CD14-positive monocyte (primary cell): Measurements from ENCODE around the gene MACROD2. TPM values are rescaled to one million over a fixed set of nuclear protein-coding genes. Genes with fewer than 3 reads are reported as not detected.

Experiments used
- DNase-seq, 3 donors: peaks; one replicate each; pipeline ENCODE4 v3.0.0-alpha.2; 2011 to 2022
- H2AFZ ChIP-seq: 2 replicates; pipeline ENCODE4 v1.6.0; 2012; ENCODE audit warnings: mild to moderate bottlenecking, low read depth, low read length, inconsistent platforms; ENCODE audit not compliant: insufficient read depth, poor library complexity, severe bottlenecking
- H3K27ac ChIP-seq, 2 donors: 1 replicate in 1 of 2; 2 replicates in 1 of 2; pipeline ENCODE4 v1.5.1; 2012 to 2013; ENCODE audit warnings: low read length in 2 of 2, control low read depth in 1 of 2, inconsistent platforms in 1 of 2, low read depth in 1 of 2, mild to moderate bottlenecking in 1 of 2
- H3K27me3 ChIP-seq, 2 donors: one replicate each; pipeline versions ENCODE4 v1.6.0 to v1.6.1; 2011 to 2013; ENCODE audit warnings: low read length in 2 of 2; ENCODE audit not compliant: control insufficient read depth in 2 of 2, insufficient read depth in 2 of 2
- H3K36me3 ChIP-seq, 2 donors: replicated peaks in 1 of 2; 1 replicate in 1 of 2; 2 replicates in 1 of 2; pipeline versions ENCODE4 v1.5.1 to v1.6.1; 2012 to 2013; ENCODE audit warnings: low read length in 2 of 2, control low read depth in 1 of 2, inconsistent platforms in 1 of 2, mild to moderate bottlenecking in 1 of 2; ENCODE audit not compliant: insufficient read depth in 2 of 2, control insufficient read depth in 1 of 2
- H3K4me1 ChIP-seq, 2 donors: 1 replicate in 1 of 2; 2 replicates in 1 of 2; pipeline versions ENCODE4 v1.5.1 to v1.6.1; 2012 to 2013; ENCODE audit warnings: low read length in 2 of 2, control low read depth in 1 of 2, inconsistent platforms in 1 of 2, mild to moderate bottlenecking in 1 of 2, moderate library complexity in 1 of 2; ENCODE audit not compliant: insufficient read depth in 2 of 2, control insufficient read depth in 1 of 2
- H3K4me2 ChIP-seq: replicated peaks from 2 replicates; pipeline ENCODE3; 2012; ENCODE audit warnings: low read length, moderate library complexity, mild to moderate bottlenecking; ENCODE audit not compliant: poor library complexity, severe bottlenecking; ENCODE audit errors: extremely low read depth
- H3K4me3 ChIP-seq, 3 experiments: fragments of 200-600 bp in 1 of 3; sonication (generic) in 1 of 3; replicated peaks in 1 of 3; 1 replicate in 2 of 3; 2 replicates in 1 of 3; pipeline ENCODE4 v1.5.1; 2011 to 2013; ENCODE audit warnings: low read length in 3 of 3, mild to moderate bottlenecking in 3 of 3, control low read depth in 2 of 3, low read depth in 2 of 3, inconsistent platforms in 1 of 3, moderate library complexity in 1 of 3
- H3K79me2 ChIP-seq: 2 replicates; pipeline ENCODE4 v1.6.0; 2012; ENCODE audit warnings: mild to moderate bottlenecking, control low read depth, inconsistent platforms, low read length, moderate library complexity; ENCODE audit not compliant: insufficient read depth
- H3K9ac ChIP-seq: 2 replicates; pipeline ENCODE4 v1.6.0; 2017; ENCODE audit warnings: low read length, mild to moderate bottlenecking; ENCODE audit not compliant: insufficient read depth, poor library complexity, severe bottlenecking
- H3K9me3 ChIP-seq, 2 donors: replicated peaks in 1 of 2; 1 replicate in 1 of 2; 2 replicates in 1 of 2; pipeline versions ENCODE4 v1.5.1 to v1.6.1; 2012 to 2013; ENCODE audit warnings: low read length in 2 of 2, control low read depth in 1 of 2; ENCODE audit not compliant: control insufficient read depth in 1 of 2, insufficient read depth in 1 of 2
- H4K20me1 ChIP-seq: 2 replicates; pipeline ENCODE4 v1.6.0; 2012; ENCODE audit warnings: mild to moderate bottlenecking, low read length, control low read depth, moderate library complexity; ENCODE audit not compliant: insufficient read depth
- H3K27ac Mint-ChIP-seq, 7 donors: one replicate each; pipeline ENCODE4 v1.8.0; 2020; ENCODE audit warnings: mild to moderate bottlenecking in 7 of 7, mixed read lengths in 7 of 7, moderate library complexity in 6 of 7, inconsistent platforms in 2 of 7
- H3K27me3 Mint-ChIP-seq, 3 donors: one replicate each; pipeline ENCODE4 v1.8.0; 2021 to 2022; ENCODE audit warnings: low read depth in 3 of 3, mild to moderate bottlenecking in 3 of 3, mixed read lengths in 3 of 3, moderate library complexity in 3 of 3, inconsistent platforms in 1 of 3
- H3K36me3 Mint-ChIP-seq, 2 donors: one replicate each; pipeline ENCODE4 v1.8.0; 2020; ENCODE audit warnings: mixed read lengths in 2 of 2, inconsistent platforms in 1 of 2, mild to moderate bottlenecking in 1 of 2
- H3K4me1 Mint-ChIP-seq: one replicate; pipeline ENCODE4 v1.8.0; 2020; ENCODE audit warnings: mild to moderate bottlenecking, mixed read lengths
- H3K4me3 Mint-ChIP-seq, 2 donors: one replicate each; pipeline ENCODE4 v1.8.0; 2020; ENCODE audit warnings: mild to moderate bottlenecking in 2 of 2, mixed read lengths in 2 of 2, moderate library complexity in 1 of 2
- H3K9me3 Mint-ChIP-seq, 7 donors: one replicate each; pipeline ENCODE4 v1.8.0; 2020 to 2022; ENCODE audit warnings: mixed read lengths in 7 of 7, mild to moderate bottlenecking in 6 of 7, moderate library complexity in 6 of 7, inconsistent platforms in 2 of 7
- CTCF ChIP-seq: fragments of 200-600 bp; IDR thresholded peaks from one replicate; pipeline ENCODE4 v1.8.0; 2022; ENCODE audit warnings: antibody characterized with exemption, mild to moderate bottlenecking
- WGBS: methylation state at CpG from one replicate; pipeline ENCODE4 v1.1.5; 2013; ENCODE audit warnings: missing lambda C conversion rate; ENCODE audit not compliant: insufficient coverage; 5-methylcytosine and 5-hydroxymethylcytosine counted together
- intact Hi-C, 2 donors: fragments of 100-400 bp; cut with micrococcal nuclease; formaldehyde crosslinking; loops; one replicate each; pipeline versions ENCODE4 v1.15.0 to v1.15.1; 2023
- polyA plus RNA-seq, 3 donors: library from polyadenylated mRNA; depleted of rRNA in 1 of 3; unstranded in 2 of 3; stranded (reverse) in 1 of 3; fragments of 300-500 nt in 2 of 3; fragments of >200 nt in 1 of 3; fragmentation: Illumina TruSeq in 2 of 3; gene quantifications; 1 replicate in 2 of 3; 2 replicates in 1 of 3; pipeline ENCODE4 v1.2.3, GENCODE V29; 2012 to 2021

The MACROD2 gene
- polyA plus RNA-seq, 3 donors = 0.23 TPM; not detected in 2

GRCh38 chr20:16048876-16049275 lies 2053.6 kb downstream of the MACROD2 start:
- Mint-ChIP-seq H3K36me3 (peaks cover 0 to 2% of the 10 kb centered on the region in 2 donors), H3K27me3 (no peaks in the 10 kb centered on the region), H3K4me1 (peaks cover 2% of the 10 kb centered on the region), H3K27ac (no peak overlapping the region), H3K4me3 (no peak overlapping the region), H3K9me3 (peaks cover 0 to 10% (median 0%) of the 10 kb centered on the region in 7 donors)
- WGBS = no CpG with 5 or more reads among the region's 1 CpG
- H2AFZ ChIP-seq = no peak overlapping the region
- no peak for TF ChIP-seq CTCF
- H3K4me1 ChIP-seq = no peaks in the 10 kb centered on the region
- no peak overlapping the region for H3K4me3 ChIP-seq
- DNase-seq = no peak
- no peak overlapping the region for H3K9ac ChIP-seq
- H3K27me3 ChIP-seq = no peaks in the 10 kb centered on the region
- no peaks in the 10 kb centered on the region for H4K20me1 ChIP-seq
- no peak overlapping the region for H3K4me2 ChIP-seq
- no peaks in the 10 kb centered on the region for H3K9me3 ChIP-seq
- H3K79me2 ChIP-seq = no peaks in the 10 kb centered on the region
- no peak overlapping the region for H3K27ac ChIP-seq
- intact Hi-C loops = no loop called here
- H3K36me3 ChIP-seq = no peaks in the 10 kb centered on the region

- Mint-ChIP-seq H3K4me3 (no peak overlapping the region), H3K27me3 (no peaks in the 10 kb centered on the region), H3K4me1 (no peaks in the 10 kb centered on the region), H3K27ac (no peak overlapping the region), H3K36me3 (no peaks in the 10 kb centered on the region), H3K9me3 (peaks cover 0 to 10% (median 0%) of the 10 kb centered on the region in 7 donors)
- 100% methylated on average over 1 of the region's 9 CpGs for WGBS
- DNase-seq = no peak
- no peaks in the 10 kb centered on the region for H3K27me3 ChIP-seq
- H4K20me1 ChIP-seq = no peaks in the 10 kb centered on the region
- H3K79me2 ChIP-seq = no peaks in the 10 kb centered on the region
- intact Hi-C loops = no loop called here
- no peak overlapping the region for H2AFZ ChIP-seq
- H3K4me1 ChIP-seq = no peaks in the 10 kb centered on the region
- no peaks in the 10 kb centered on the region for H3K36me3 ChIP-seq
- H3K4me2 ChIP-seq = no peak overlapping the region
- H3K9me3 ChIP-seq = no peaks in the 10 kb centered on the region
- no peak overlapping the region for H3K4me3 ChIP-seq
- H3K27ac ChIP-seq = no peak overlapping the region
- no peak for TF ChIP-seq CTCF
- no peak overlapping the region for H3K9ac ChIP-seq
These were observed 2054.3 kb downstream of the MACROD2 start for GRCh38 chr20:16049529-16050093.
